AG04450 (cell line): Measurements from ENCODE around the gene PREPL. TPM values are rescaled to one million over a fixed set of nuclear protein-coding genes. Genes with fewer than 3 reads are reported as not detected.

ENCODE experiments used
- CTCF ChIA-PET: fragments of 300-600, 350-600 bp; formaldehyde crosslinking; extraction: SDS; loops from one replicate; lab custom pipeline; 2022; ENCODE audit warnings: antibody characterized with exemption, inconsistent platforms; lab: Charles Lee
- POLR2A ChIA-PET: fragments of 350-600 bp; formaldehyde crosslinking; extraction: SDS; loops from one replicate; lab custom pipeline; 2021; ENCODE audit warnings: antibody characterized with exemption, inconsistent platforms; lab: Yijun Ruan, JAX
- DNase-seq: peaks from one replicate; pipeline ENCODE4 v3.0.0-alpha.2; 2011; ENCODE audit warnings: low read depth, low spot score
- H3K27ac ChIP-seq: one replicate; pipeline ENCODE4 v1.5.1; 2012; ENCODE audit warnings: low read depth, low read length, control low read depth
- H3K27me3 ChIP-seq: one replicate; pipeline ENCODE4 v1.6.0; 2012; ENCODE audit warnings: low read length; ENCODE audit not compliant: control insufficient read depth, insufficient read depth
- H3K4me3 ChIP-seq: 2 replicates; pipeline ENCODE4 v1.5.1; 2011; ENCODE audit warnings: mild to moderate bottlenecking, low read depth, low read length, control low read depth
- H3K9me3 ChIP-seq: 2 replicates; pipeline ENCODE4 v1.5.1; 2012; ENCODE audit warnings: low read length; ENCODE audit not compliant: control insufficient read depth, insufficient read depth
- polyA plus RNA-seq: library from polyadenylated mRNA; depleted of rRNA; stranded (reverse); fragments of >200 nt; gene quantifications from 2 replicates; pipeline ENCODE4 v1.2.3, GENCODE V29; 2011
- TF ChIP-seq, protein P1 (sequence below): IDR thresholded peaks from 2 replicates; pipeline ENCODE4 v1.5.1; 2011; ENCODE audit warnings: low read depth, low read length, control low read depth, inconsistent platforms

The PREPL gene
- polyA plus RNA-seq, 1 experiment = 79.6 TPM

GRCh38 chr2:44286119-44286883 lies 75.0 kb downstream of the PREPL start:
- H3K4me3 ChIP-seq = no peak overlapping the region
- POLR2A ChIA-PET = no interaction called here

DNA sequence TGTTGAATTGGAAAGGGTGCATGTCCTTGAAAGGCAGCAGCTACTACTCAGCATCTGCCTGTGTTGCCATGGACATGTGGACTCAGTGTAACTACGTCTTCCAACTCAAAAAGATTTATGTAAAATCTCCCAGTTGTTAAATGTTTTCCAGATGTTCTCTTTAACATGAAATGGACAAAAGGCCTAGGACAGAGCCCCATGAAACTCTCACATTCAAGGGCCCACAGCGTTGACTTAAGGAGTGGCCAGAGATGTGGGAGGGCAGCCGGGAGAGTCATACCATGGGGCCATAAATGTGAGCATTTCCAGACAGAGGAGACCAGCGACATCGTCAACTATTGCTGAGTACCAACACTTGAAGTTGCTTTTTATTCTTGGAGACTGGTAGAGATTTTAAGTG lies 76.1 kb downstream of the PREPL start:
- Histone ChIP-seq H3K27me3 (peaks cover 22% of the 10 kb centered on the region), H3K4me3 (no peak overlapping the region), H3K27ac (no peak overlapping the region), H3K9me3 (no peaks in the 10 kb centered on the region; the same call in 1 of the 2 replicates)
- DNase-seq = no peak
- ChIA-PET CTCF (no interaction called here), POLR2A (no interaction called here)
- TF ChIP-seq, protein P1, sequence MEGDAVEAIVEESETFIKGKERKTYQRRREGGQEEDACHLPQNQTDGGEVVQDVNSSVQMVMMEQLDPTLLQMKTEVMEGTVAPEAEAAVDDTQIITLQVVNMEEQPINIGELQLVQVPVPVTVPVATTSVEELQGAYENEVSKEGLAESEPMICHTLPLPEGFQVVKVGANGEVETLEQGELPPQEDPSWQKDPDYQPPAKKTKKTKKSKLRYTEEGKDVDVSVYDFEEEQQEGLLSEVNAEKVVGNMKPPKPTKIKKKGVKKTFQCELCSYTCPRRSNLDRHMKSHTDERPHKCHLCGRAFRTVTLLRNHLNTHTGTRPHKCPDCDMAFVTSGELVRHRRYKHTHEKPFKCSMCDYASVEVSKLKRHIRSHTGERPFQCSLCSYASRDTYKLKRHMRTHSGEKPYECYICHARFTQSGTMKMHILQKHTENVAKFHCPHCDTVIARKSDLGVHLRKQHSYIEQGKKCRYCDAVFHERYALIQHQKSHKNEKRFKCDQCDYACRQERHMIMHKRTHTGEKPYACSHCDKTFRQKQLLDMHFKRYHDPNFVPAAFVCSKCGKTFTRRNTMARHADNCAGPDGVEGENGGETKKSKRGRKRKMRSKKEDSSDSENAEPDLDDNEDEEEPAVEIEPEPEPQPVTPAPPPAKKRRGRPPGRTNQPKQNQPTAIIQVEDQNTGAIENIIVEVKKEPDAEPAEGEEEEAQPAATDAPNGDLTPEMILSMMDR = no peak

More at GRCh38 chr2:44286119-44286883, 75.0 kb downstream of the PREPL start:
- no peak overlapping the region for H3K27ac ChIP-seq
- H3K9me3 ChIP-seq = no peaks in the 10 kb centered on the region; the same call in 1 of the 2 replicates
- CTCF ChIA-PET = no interaction called here
- DNase-seq = no peak
- TF ChIP-seq, protein P1 = no peak
- peaks cover 18% of the 10 kb centered on the region for H3K27me3 ChIP-seq

DNA sequence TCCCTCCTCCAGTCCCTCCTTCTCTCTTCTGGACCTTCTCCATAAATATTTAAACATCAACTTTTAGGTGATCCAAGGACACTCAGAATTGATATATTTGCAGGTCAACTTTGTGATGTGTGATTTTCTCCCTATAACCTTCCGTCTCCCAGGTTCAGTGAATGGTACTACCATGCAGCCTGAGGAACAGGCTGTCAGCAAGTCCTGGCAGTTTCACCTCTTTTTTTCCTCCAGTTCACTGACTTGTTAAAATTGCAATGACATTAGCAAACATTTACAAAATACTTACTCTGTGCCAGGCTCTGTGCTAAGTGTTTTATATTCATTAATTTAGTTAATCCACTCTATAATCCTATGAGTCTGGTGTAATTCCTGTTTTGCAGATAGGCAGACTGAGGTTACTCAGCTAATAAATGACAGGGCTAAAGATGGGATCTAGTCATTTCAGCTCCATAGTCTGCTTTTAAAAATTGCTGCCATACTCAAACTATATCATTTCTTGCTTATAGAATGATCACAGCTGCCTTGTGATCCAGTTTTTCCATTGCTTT lies 78.1 kb downstream of the PREPL start:
- no peak overlapping the region for H3K4me3 ChIP-seq
- TF ChIP-seq, protein P1 = no peak
- H3K27me3 ChIP-seq = peaks cover 22% of the 10 kb centered on the region
- no peak for DNase-seq
- H3K9me3 ChIP-seq = no peaks in the 10 kb centered on the region; the same call in 1 of the 2 replicates
- CTCF ChIA-PET = no interaction called here
- POLR2A ChIA-PET = no interaction called here
- no peak overlapping the region for H3K27ac ChIP-seq

- no peak overlapping the region for H3K27ac ChIP-seq
- peaks cover 8% of the 10 kb centered on the region for H3K27me3 ChIP-seq
- ChIA-PET POLR2A (no interaction called here), CTCF (interaction anchor here (1.0 kb wide), 1 partner anchor 11 kb away, joined by 3 read pairs; no protein-coding TSS in a partner anchor)
- no peaks in the 10 kb centered on the region for H3K9me3 ChIP-seq
- H3K4me3 ChIP-seq = no peak overlapping the region
- DNase-seq = no peak
- TF ChIP-seq, protein P1 = no peak
Observed at GRCh38 chr2:44280869-44281268, 80.4 kb downstream of the PREPL start.

DNA sequence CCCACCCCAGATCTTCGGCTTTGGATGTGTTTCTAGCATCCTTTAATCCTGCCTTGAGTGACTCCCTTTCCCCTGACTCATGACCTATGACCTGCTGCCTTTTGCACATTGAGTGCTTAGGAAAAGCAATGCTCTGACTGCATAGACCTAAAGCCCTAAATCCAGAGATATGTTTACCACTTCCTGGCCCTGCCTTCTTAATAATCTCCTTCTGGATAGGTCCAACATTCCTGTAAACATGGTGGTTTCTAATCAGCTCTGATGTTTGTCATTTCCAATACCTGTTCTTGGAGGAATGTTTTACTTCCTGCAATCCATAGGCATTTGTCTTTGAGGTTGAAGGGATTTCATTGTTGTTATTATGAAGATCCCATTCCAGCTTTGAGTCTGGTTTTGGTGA lies 83.8 kb downstream of the PREPL start:
- H3K9me3 ChIP-seq = no peaks in the 10 kb centered on the region; the same call in 1 of the 2 replicates
- peaks cover 6% of the 10 kb centered on the region for H3K27me3 ChIP-seq
- TF ChIP-seq, protein P1 = no peak
- ChIA-PET CTCF (interaction anchor here (2.4 kb wide), 1 partner anchor 115 kb away, joined by 10 read pairs; no protein-coding TSS in a partner anchor), POLR2A (no interaction called here)
- no peak for DNase-seq
- H3K4me3 ChIP-seq = no peak overlapping the region
- no peak overlapping the region for H3K27ac ChIP-seq
